Measurements from ENCODE around the gene IGFL1.

DNA sequence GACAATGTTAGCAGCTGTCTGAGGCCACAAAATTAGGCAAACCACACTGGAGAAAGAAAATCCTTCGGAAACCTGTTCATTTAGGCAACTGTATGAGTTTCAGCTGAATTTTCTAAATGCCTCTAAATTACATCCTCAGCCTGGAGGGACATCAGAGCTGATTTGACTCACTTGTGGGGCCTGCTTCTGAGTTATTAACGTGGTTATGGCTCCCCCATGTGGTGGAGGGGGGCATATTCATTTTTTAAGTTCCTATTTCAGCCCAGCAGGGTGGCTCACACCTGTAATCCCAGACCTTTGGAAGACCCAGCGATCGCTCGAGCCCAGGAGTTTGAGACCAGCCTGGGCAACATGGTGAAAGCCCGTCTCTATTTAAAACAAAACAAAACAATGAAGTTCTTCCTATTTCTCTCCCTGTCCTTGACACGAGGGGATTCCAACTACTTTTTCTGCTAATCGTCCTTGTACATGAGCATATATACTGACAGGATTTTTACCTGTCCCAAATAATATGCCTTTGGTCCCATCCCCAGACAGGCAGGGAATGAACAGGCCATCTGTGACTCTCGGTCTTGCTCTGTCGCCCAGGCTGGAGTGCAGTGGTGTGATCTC lies 35.8 kb downstream of the IGFL1 start:
- no peak for TF ChIP-seq YY1 (IDR thresholded peaks at IDR 0.05; ENCODE audit: insufficient read depth, insufficient read length)
- TF ChIP-seq SUZ12 (IDR thresholded peaks at IDR 0.05; ENCODE audit: extremely low read depth, insufficient read depth, insufficient read length) = no peak
